ENCODE measurements around the gene SIM1. TPM values are rescaled to one million over a fixed set of nuclear protein-coding genes. Genes with fewer than 3 reads are reported as not detected.

SIM1 gene, protein sequence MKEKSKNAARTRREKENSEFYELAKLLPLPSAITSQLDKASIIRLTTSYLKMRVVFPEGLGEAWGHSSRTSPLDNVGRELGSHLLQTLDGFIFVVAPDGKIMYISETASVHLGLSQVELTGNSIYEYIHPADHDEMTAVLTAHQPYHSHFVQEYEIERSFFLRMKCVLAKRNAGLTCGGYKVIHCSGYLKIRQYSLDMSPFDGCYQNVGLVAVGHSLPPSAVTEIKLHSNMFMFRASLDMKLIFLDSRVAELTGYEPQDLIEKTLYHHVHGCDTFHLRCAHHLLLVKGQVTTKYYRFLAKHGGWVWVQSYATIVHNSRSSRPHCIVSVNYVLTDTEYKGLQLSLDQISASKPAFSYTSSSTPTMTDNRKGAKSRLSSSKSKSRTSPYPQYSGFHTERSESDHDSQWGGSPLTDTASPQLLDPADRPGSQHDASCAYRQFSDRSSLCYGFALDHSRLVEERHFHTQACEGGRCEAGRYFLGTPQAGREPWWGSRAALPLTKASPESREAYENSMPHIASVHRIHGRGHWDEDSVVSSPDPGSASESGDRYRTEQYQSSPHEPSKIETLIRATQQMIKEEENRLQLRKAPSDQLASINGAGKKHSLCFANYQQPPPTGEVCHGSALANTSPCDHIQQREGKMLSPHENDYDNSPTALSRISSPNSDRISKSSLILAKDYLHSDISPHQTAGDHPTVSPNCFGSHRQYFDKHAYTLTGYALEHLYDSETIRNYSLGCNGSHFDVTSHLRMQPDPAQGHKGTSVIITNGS
- polyA plus RNA-seq (ENCODE audit: insufficient read length in 12 of 12): 1 to 10 TPM in 11 of 12 donors, not detected in 1; 2.1 to 5.5 (median 2.9) TPM
- long read RNA-seq, donor 1: 0 reads
- long read RNA-seq, donor 2: 0 reads
- long read RNA-seq, donor 3: 0 reads
- long read RNA-seq, donor 4: 0 reads
- long read RNA-seq, donor 5, partial matches to known transcripts: 0 of 1 reads
- long read RNA-seq, donor 5, other reads (novel, unspliced or antisense): 0 of 1 reads
- long read RNA-seq, donor 6: 0 reads
- long read RNA-seq, donor 7: 0 reads
- long read RNA-seq, donor 8, partial matches to known transcripts: 0 of 1 reads
- long read RNA-seq, donor 8, other reads (novel, unspliced or antisense): 0 of 1 reads
- long read RNA-seq, donor 9: 0 reads
- long read RNA-seq, donor 10, partial matches to known transcripts: 0 of 1 reads
- long read RNA-seq, donor 10, other reads (novel, unspliced or antisense): 0 of 1 reads
- long read RNA-seq, donor 11: 0 reads

DNA sequence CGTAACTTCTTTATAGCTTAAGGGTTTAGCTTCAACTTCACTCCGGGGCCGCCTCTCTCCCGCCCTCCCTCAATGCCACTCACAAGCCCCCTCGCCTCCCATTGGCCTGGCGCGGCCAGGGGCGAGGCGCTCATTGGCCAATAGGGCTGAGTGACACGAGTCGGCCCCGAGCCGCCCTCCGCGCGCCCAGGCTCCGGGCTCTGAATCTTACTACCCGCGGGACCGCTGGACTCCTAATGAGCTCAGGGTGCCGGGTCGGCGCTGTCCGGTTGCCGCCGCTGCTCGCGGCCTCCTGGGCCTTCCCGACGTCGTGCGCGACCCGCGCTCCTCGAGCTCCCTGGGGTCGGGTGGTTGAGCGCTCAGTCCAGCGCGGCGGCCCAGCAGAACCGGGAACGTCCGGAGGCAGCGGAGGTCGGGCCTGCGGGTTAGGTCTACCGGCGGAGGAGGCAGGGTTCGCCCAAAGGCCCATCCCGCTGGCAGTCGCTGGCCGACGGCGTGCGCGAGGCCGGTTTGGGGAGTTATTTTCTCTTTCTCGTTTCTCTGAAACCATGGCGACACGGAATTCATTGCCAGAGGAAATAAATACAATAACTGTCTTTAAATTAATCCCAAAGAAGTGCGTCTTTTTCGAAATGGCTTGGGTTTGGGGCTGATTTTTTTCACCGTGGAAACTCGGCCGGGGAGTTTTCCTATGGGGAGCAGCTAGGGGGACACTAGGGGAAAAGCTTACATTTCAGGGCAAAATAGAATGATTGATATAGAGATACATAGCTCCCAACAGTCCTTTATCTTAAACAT is at the start of gene SIM1:
Gene SIM1, minus strand, starts transcription at position 19 of the 798 bp plus-strand sequence. CDS start 1,453 bp downstream, outside the sequence.
- DNase-seq: peak; percentile 86

DNA sequence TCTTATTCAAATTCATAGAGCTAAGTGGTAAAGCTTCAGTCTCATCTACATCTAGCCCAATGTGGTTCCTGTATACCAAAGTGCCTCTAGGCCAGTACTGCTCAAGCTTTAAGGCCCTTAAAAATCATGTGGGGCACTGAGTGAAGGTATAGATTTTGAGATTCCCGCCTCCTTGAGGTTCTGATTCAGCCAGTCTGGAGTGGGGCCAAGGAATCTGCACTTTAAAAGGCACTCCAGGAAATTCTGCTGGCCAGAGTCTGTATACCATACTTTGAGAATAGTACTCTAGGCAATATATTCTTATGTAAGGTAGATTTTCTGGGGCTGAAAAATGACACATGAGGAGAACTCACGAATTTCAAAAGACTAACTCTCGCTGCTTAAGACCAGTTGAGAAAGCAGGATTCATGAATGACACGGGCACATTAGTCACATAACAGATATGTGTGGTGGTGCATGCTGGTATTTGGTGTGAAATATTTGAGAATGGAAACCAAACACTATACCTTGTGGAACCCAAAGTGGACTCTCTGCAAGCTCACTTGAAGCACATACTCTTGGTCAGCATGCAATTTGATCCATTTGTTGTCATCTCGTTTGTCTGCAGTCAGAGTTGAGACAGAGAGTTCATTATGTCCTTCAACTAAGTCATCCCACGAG is 47.6 kb upstream of the SIM1 start:
- no peak for DNase-seq

DNA sequence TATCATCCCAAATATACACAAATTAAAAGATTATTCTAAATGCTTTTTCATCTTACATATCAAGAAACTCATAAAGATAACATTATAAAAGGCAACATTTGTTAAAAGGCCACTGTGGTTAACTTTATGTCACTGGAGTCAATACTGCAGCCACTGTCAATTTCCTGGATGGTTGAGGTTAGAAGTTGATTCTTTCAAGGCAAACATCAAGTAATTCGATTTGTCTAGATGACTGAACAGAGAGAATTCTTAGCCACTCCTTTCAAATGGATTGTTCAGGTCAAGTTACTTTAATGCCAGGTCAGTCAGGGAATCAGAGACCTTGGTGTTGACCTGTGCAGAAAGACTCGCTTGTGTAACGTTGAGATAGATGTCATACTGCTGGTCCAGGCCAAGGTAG is 44.4 kb upstream of the SIM1 start:
- DNase-seq: no peak

DNA sequence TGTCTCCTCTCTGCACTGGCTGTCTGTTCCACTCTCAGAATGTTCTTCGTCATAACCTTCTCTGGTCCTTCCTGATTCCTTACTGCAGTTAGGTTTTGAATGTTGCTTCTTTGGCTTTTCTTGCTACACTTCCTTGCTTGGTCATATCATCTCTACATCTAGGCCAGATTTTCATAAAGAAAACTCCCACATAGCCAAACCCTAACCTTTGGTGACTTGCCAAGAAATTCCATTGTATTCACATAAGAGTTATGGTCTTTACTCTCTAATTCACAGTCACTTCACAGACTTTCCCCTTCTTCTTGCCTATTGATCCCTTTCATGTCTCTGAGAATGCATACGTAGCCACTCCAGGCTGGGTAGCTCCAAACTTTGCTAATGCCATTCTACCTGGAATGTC is 41.9 kb upstream of the SIM1 start:
- no peak for DNase-seq

DNA sequence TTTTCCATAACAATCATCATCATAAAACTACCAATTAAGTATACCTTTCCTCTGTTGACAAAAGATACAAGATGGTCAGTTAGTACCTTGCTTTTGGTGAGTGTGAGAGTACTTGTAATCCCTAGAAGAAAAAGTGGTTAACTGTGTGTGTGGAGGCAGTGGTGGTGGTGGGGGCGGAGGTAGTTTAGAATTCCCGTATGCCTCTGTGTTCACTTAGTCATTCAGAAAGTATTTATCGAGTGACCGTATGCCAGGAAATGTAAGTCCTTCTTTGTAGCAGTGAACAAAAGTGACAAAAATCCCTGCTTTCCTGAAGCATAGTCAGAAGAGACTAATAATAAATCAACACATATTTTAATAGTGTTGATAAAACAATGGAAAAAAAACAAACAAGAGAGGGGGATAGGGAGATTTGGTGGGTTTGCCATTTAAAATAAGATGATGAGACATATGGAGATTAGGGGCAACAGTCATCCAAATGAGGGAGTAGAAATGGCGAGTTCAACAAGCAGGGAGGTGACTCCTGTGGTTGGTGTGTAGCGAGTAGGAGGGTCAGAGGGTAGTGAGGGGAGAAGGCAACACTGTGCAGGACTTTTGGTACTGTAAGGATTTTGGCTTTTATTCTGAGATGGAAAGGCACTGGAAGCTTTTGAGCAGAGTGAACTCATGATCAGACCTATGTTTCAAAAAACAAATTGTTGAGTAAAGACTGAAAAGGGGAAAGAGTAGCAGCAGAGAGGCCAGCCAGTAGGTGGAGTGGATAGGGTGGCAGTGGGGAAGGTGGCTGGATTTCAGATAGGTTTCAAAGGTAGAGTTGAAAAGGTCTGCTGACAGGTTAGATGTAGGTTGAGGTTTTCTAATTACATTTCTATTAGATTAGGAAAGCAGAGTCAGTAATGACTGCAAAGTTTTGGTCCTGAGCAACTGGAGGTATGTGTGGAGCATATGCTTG is 40.3 kb upstream of the SIM1 start:
- DNase-seq: peak; percentile 41

DNA sequence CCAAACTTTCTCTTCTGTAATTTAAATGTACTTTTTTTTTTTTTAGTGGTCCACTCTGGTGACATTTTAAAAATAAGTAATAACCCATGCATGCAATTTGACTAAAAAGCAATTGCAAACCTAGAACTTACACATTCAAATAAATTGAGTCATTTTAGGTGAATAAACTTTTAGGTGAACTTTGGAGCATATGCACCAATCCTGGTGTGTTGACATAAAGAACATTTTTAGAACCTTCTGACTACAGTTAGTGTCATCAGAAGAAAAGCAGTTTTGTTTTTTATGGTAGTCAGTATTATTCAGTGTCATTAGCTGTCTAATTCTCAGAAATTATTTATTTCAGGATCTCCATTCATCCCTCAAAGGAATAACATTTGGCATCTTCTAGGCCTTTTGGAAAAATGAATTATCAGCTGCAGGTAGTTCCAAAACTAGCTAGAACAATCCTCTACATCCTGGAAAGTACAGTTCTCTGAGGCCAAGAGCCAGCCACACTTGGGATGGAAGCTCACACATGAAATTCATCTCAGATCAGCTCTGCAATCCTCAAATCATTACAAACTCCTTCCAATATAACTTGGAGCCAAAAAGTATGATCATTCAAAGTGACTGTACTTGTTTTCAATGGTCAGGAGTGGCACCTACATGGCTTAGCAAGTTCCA is 38.5 kb upstream of the SIM1 start:
- DNase-seq: peak; percentile 25

DNA sequence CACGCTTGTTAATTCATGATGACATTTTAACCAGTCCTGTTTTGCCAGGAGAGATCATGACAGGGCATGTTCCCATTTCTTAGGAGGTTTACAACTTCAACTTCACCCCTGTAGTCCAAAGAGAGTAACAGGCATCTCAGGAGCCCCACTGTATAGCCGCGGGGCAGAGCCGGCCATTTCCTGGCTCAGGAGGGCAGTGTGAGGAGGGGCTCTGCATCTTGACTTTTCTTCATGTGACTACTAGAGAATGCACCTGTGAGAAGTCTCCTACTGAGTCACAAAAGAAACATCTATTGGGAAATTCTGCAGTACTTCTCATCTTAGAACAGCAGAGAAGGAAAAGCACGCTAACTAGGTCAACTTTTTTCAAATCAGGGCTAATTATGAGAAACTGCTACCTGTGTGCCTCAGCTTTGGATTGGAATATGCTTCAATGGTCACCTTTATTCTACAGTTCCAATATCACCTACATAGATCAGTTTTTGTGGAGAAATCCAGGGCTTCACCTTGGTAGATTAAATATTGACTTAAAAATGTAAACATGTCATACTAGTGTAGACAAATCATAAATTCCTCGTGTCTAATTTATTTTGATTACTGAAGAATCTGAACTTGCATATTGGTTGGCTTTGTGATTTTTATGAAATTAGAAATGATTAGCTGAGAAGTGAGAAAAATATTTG is 28.6 kb upstream of the SIM1 start:
- no peak for DNase-seq

DNA sequence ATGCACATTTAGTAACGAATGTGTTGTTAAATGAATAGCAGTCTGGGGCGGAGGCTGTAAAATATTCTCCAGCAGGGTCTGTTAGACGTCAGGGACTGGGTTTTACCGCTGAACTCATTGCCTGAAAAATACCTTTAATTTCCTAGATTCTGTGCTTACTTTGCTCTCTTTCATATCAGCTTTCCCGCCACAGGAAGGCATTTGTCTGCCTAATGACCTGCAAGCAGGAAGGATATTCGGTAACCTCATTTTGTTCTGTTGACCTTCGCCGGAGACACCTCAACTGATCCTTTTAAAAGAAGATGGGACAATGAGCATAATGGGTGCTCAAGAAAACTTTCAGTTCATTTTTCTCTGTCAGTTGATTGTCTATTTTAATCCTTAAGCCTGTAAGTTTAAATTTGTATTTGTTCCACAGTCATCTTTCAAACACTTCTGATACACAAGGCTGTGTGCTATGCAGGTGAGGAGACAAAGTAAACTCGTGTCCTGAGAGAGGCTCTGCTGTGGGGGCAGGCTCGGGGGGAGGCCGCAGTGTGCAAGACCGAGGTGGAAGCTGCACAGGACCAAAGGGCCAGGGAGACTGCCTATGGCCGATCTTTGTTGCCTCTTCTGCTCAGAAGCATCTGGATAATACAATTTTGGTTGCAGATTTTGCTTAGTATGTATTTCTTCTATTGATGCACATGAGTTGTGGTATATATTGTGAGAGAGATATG is 27.4 kb upstream of the SIM1 start:
- DNase-seq: no peak

DNA sequence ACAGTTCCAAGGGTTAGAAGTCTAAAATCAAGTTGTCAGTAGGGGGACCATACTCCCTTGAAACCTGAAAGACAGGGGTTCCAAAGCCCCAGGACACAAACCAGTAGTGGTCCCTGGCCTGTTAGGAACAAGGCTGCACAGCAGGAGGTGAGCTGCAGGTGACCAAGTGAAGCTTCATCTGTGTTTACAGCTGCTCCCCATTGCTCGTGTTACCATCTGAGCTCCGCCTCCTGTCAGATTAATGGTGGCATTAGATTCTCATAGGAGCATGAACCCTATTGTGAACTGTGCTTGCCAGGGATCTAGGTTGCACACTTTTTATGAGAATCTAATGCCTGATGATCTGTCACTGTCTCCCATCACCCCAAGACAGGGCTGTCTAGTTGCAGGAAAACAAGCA is 25.3 kb upstream of the SIM1 start:
- DNase-seq: no peak

DNA sequence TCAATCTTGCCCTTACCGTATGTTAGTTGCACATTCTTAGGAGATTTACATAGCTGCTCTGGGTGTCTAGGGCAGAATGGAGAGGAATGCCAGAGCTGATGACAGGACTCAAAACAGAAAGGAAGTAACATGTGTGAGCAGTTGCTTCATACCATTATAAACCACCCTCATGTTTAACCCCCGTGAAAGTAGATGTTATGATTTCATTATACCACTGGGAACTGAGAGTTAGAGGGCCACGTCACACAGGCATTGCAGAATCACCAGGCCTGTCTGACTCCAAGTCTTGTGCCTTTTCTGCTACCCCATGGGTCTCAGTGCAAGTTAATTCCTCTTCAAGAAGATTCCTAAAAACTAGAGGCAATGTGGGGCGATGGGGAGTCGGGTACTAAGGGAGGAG is 23.5 kb upstream of the SIM1 start:
- DNase-seq: no peak

DNA sequence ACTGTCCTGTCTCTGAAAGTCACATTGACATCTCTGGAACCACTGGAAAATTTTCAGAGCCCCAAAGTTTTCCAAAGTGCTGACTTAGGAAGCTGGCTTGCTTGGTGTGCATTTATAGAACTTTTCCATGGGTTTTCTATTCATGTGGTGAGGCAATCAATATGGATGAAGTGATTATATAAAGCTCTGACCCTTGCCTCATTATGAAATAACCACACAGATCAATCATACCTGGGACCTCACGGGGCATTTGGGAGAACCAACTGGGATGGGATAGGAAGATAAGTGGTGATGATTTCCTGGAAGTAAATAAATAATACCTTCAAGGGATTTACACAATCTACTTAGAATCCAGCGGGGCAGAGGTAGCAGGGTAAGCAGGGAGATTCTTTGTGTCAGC is 22.9 kb upstream of the SIM1 start:
- no peak for DNase-seq

DNA sequence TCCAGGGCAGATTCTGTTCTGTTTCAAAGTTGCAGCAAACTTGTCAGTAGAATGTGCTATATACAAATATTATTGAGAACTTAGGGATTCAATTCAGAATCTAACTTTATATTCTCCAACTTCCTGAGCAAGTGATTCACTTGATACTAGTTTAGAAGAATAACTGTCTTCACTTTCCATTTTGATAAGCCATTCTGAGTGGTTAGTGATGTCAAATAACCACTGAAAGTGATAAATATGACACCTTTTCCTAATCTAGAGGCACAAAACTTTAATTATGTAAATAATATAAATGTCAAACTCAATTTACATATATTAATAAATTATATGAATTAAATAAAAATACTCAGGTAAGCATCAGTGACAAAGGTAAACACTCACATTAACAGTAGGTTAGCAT is 20.5 kb upstream of the SIM1 start:
- no peak for DNase-seq

DNA sequence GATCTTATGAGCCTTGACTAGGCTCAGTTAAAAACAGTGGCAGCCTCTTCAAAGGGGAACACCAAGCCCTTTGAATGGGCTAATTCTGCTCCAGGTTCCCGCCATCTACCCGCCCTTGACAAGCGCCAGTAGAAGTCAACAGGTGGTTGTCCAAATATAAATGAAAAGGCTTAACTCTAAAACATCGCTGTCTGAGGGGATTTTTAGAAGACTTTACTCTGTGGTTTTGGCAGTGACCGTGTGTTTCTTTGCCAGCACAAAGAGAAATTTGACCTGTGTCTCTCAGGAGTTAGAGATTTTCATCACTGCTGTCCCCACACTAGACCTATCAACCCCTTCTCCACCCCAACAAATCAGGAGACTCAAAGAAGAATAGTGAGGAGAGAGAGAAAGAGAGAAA is 19.8 kb upstream of the SIM1 start:
- no peak for DNase-seq

DNA sequence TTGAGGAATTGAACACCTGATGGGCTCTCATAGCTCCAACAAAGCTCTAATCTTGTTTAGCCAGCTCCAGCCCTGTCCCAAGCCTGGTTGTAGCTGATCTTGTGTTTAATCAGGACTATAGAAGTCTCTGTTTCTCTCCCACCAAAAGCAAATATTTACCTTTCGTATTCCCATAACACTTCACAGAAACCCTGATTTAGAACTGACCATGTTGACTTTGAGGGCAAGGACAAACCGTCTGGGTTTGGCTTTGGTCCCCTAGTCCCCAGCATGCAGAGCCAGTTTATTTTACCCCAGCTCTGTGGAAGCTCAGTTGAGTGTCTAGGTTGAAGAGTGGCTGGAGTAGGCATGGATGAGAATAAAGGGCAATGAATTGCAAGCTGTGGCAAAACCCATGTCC is 18.0 kb upstream of the SIM1 start:
- DNase-seq: no peak

DNA sequence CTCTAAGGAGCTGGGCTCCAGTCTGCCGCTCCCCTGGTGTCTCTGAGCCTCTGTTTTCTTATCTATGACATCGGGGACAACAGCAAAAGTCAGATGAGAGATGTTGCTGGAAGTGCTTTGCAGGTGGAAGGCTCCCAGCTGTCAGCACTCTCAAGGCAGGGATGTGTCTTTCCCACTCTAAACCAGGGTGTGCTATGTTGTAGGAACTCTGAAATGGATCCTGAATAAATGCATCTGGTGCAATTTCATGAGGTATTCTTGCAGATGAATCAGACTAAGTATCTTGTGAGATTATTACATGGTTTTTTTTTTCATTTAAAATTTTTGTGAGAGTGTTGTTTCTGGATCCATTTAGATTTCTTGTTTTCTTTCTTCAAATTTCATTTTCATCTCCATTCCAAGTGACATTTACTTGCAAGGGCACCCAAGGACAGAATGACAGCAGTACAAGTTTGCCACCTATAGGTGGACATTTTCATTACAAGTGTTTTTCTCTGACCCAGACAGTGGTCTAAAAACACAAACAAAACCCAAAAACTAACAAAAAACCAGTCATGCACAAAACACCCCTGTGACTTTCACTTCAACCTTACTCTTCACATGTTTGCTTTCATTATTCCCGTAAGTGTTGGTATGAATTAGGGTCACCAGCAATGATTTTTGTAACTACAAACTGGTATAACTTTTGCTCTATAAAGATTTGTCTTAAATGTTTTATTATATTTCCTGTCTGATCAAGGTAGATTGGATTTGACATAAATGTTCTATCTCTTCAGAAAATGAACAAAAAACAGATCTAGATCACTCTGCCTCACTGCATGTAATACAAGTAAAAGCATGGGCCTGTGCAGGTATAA is 14.7 kb upstream of the SIM1 start:
- no peak for DNase-seq

DNA sequence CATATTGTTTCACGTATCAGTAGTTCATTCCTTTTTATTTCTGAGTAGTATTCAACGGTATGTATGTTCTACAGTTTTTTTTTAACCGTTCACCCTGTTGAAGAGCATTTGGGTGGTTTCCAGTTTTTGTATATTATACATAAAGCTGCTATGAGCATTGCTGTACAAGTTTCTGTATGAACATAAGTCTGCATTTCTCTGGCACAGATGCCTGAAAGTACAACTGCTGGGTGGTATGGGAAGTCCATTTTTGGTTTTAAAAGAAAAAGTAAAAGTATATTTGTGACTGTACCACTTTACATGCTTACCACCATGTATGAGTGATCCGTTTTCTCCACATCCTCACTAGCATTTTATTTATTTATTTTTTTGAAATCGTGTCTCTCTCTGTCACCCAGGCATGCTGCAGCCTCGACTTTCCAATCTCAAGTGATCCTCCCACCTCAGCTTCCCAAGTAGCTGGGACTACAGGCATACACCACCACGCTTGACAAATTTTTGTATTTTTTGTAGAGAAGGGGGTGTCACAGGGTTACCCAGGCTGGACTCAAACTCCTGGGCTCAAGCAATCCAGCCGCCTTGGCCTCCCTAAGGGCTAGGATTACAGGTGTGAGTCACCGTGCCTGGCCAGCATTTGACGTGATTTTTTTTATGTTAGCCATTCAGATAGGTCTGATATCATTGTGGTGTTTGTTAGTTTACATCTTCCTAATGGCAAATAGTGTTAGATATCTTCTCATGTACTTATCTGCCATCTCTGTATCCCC is 11.0 kb upstream of the SIM1 start:
- DNase-seq: no peak
